ENCODE results near the gene SURF6. TPM values are rescaled to one million over a fixed set of nuclear protein-coding genes. Genes with fewer than 3 reads are reported as not detected.

SURF6 gene
- total RNA-seq (2022; extraction: Qiagen RNA extraction; ENCODE audit: low read depth) = 17.7 to 30.3 TPM (median 28.5 TPM) in 5 replicates

GRCh38 chr9:133335924-133336811 lies at the start of gene SURF6:
Gene SURF6, minus strand, starts transcription at chr9:133336188. Its CDS starts 56 bp downstream, at chr9:133336132.

GRCh38 chr9:133375724-133376654 lies 40.0 kb upstream of the SURF6 start, which contains the start of the genes STKLD1 and SURF4:
Gene STKLD1, plus strand, starts transcription at chr9:133376366. Its CDS starts 108 bp downstream, at chr9:133376474.
Gene SURF4, minus strand, starts transcription at chr9:133376060. Its CDS starts 91 bp downstream, at chr9:133375969.

GRCh38 chr9:133356391-133357091 lies 20.6 kb upstream of the SURF6 start, which contains the start of the genes SURF1 and SURF2:
Gene SURF1, minus strand, starts transcription at chr9:133356487. Its CDS starts 34 bp downstream, at chr9:133356453.
Gene SURF2, plus strand, starts transcription at chr9:133356550. Its CDS starts 43 bp downstream, at chr9:133356593.

GRCh38 chr9:133347985-133348717 lies 12.2 kb upstream of the SURF6 start, which contains the start of the genes MED22 and RPL7A:
Gene MED22, minus strand, starts transcription at chr9:133348131. Its CDS starts 1,469 bp downstream, at chr9:133346662.
Gene RPL7A, plus strand, starts transcription at chr9:133348218. Its CDS starts 26 bp downstream, at chr9:133348244.

Other genes with a start within 250 kb of the SURF6 start
- 19.2 to 29.0 TPM (median 26.7 TPM) in 5 replicates for gene RALGDS, start 214.9 kb downstream of the SURF6 start, total RNA-seq (2022; extraction: Qiagen RNA extraction; ENCODE audit: low read depth)
- gene GBGT1, start 172.3 kb downstream of the SURF6 start, total RNA-seq (2022; extraction: Qiagen RNA extraction; ENCODE audit: low read depth) = 1.5 to 3.0 TPM (median 2.2 TPM) in 5 replicates
- gene OBP2B, start 126.9 kb downstream of the SURF6 start, total RNA-seq (2022; extraction: Qiagen RNA extraction; ENCODE audit: low read depth) = not detected in 5 replicates
- 0.19 TPM in 1 of 5 replicates, not detected in the others for gene ABO, start 61.0 kb downstream of the SURF6 start, total RNA-seq (2022; extraction: Qiagen RNA extraction; ENCODE audit: low read depth)
- 18.1 to 36.9 TPM (median 31.2 TPM) in 5 replicates for gene MED22, start 11.9 kb upstream of the SURF6 start, total RNA-seq (2022; extraction: Qiagen RNA extraction; ENCODE audit: low read depth)
- gene RPL7A, start 12.0 kb upstream of the SURF6 start, total RNA-seq (2022; extraction: Qiagen RNA extraction; ENCODE audit: low read depth) = 3,235 to 3,749 TPM (median 3,386 TPM) in 5 replicates
- gene SURF1, start 20.3 kb upstream of the SURF6 start, total RNA-seq (2022; extraction: Qiagen RNA extraction; ENCODE audit: low read depth) = 32.8 to 49.1 TPM (median 42.1 TPM) in 5 replicates
- gene SURF2, start 20.4 kb upstream of the SURF6 start, total RNA-seq (2022; extraction: Qiagen RNA extraction; ENCODE audit: low read depth) = 36.5 to 59.1 TPM (median 49.7 TPM) in 5 replicates
- gene SURF4, start 39.9 kb upstream of the SURF6 start, total RNA-seq (2022; extraction: Qiagen RNA extraction; ENCODE audit: low read depth) = 155 to 210 TPM (median 205 TPM) in 5 replicates
- gene STKLD1, start 40.2 kb upstream of the SURF6 start, total RNA-seq (2022; extraction: Qiagen RNA extraction; ENCODE audit: low read depth) = 0.84 to 2.0 TPM (median 0.94 TPM) in 5 replicates
- gene REXO4, start 81.8 kb upstream of the SURF6 start, total RNA-seq (2022; extraction: Qiagen RNA extraction; ENCODE audit: low read depth) = 28.2 to 40.7 TPM (median 36.1 TPM) in 5 replicates
- gene ADAMTS13, start 86.2 kb upstream of the SURF6 start, total RNA-seq (2022; extraction: Qiagen RNA extraction; ENCODE audit: low read depth) = 0.17 to 0.69 TPM (median 0.51 TPM) in 5 replicates
- gene CACFD1, start 123.8 kb upstream of the SURF6 start, total RNA-seq (2022; extraction: Qiagen RNA extraction; ENCODE audit: low read depth) = 2.1 to 5.0 TPM (median 4.3 TPM) in 5 replicates
- 10.1 to 24.1 TPM (median 22.3 TPM) in 5 replicates for gene SLC2A6, start 142.9 kb upstream of the SURF6 start, total RNA-seq (2022; extraction: Qiagen RNA extraction; ENCODE audit: low read depth)
- gene MYMK, start 188.8 kb upstream of the SURF6 start, total RNA-seq (2022; extraction: Qiagen RNA extraction; ENCODE audit: low read depth) = not detected in 5 replicates
- gene ADAMTSL2, start 198.5 kb upstream of the SURF6 start, total RNA-seq (2022; extraction: Qiagen RNA extraction; ENCODE audit: low read depth) = not detected in 5 replicates